ENCODE measurements around the gene METTL14. TPM values are rescaled to one million over a fixed set of nuclear protein-coding genes. Genes with fewer than 3 reads are reported as not detected.

METTL14 gene
- total RNA-seq, 2 donors from 2014 or later, result 54.1 to 59.3 TPM

DNA sequence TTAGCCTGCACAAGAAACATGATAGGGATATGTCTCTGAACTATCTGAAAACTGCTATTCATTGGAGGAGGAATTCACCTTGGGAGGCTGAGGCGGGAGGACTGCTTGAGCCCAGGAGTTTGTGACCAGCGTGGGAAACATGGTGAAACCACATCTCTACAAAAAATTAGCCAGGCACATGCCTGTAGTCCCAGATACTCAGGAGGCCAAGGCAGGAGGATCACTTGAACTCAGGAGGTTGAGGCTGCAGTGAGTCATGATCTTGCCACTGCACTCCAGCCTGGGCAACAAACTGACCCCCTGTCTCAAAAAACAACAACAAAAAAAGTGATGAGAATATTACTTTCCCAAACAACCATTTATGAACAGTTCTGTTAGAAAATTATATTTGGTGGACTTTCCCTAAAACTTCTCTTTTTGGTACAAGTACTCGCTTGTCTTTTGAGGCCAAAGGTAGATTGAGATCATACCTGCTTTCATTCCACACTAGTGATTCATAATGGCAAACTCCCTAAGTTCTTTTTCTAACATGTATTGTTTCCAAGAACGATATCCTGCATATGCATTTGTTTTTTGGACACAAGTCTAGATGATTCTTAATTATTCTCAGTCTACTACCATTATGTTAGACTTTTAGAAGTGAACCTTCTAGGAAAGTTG is 33.4 kb downstream of the METTL14 start:
- peaks cover 42% of the 10 kb centered on the region for H3K36me3 ChIP-seq (ENCODE audit: control insufficient read depth, insufficient read depth, low read length)
- no peaks in the 10 kb centered on the region for H3K9me3 ChIP-seq (ENCODE audit: control insufficient read depth, low read length)
- H3K36me3 Mint-ChIP-seq (ENCODE audit: low read depth), result peaks cover 9% of the 10 kb centered on the region
- H3K27ac ChIP-seq (ENCODE audit: low read depth, low read length), result no peak overlapping the region
- no peak overlapping the region for H3K4me3 ChIP-seq (ENCODE audit: low read length)
- no peak for DNase-seq
- H3K27me3 ChIP-seq (ENCODE audit: control insufficient read depth, insufficient read depth, low read length, poor library complexity, severe bottlenecking), result no peaks in the 10 kb centered on the region
- no peak overlapping the region for H3K4me3 Mint-ChIP-seq
- H3K4me1 Mint-ChIP-seq, result no peaks in the 10 kb centered on the region
- H3K9me3 Mint-ChIP-seq, result no peaks in the 10 kb centered on the region
- no peak overlapping the region for H3K9ac ChIP-seq (ENCODE audit: extremely low read depth, low read length, poor library complexity, severe bottlenecking)
- TF ChIP-seq, protein P1, sequence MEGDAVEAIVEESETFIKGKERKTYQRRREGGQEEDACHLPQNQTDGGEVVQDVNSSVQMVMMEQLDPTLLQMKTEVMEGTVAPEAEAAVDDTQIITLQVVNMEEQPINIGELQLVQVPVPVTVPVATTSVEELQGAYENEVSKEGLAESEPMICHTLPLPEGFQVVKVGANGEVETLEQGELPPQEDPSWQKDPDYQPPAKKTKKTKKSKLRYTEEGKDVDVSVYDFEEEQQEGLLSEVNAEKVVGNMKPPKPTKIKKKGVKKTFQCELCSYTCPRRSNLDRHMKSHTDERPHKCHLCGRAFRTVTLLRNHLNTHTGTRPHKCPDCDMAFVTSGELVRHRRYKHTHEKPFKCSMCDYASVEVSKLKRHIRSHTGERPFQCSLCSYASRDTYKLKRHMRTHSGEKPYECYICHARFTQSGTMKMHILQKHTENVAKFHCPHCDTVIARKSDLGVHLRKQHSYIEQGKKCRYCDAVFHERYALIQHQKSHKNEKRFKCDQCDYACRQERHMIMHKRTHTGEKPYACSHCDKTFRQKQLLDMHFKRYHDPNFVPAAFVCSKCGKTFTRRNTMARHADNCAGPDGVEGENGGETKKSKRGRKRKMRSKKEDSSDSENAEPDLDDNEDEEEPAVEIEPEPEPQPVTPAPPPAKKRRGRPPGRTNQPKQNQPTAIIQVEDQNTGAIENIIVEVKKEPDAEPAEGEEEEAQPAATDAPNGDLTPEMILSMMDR (conservative IDR thresholded peaks at IDR 0.05), result no peak
- 89 to 93% methylated on average over 3 to 4 of the region's 4 CpGs for WGBS, 2 experiments (ENCODE audit: insufficient coverage in 1 of 2, insufficient read length in 1 of 2)
- no peak overlapping the region for H3K27ac Mint-ChIP-seq
- H3K4me1 ChIP-seq (ENCODE audit: control insufficient read depth, insufficient read depth, low read length), result no peaks in the 10 kb centered on the region
- no peaks in the 10 kb centered on the region for H3K27me3 Mint-ChIP-seq (ENCODE audit: insufficient read depth)

DNA sequence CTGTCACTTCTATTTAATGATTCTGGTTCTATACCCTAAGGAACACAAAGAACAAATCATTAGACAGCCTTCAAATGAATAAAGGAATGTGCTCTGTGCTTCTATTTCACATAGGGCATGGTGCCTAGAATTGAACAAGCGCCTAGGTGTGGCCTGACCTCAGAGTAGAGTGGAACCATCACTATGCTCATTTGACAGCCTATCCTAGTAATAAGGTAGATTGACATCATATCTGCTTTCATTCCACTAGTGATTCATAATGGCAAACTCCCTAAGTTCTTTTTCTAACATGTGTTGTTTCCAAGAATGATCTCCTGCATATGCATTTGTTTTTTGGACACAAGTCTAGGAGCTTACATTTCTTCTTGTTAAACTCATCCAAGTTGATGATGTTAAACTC is 36.6 kb downstream of the METTL14 start:
- no peak for DNase-seq
- Histone ChIP-seq H3K9me3 (ENCODE audit: control insufficient read depth, low read length) (no peaks in the 10 kb centered on the region), H3K27me3 (ENCODE audit: control insufficient read depth, insufficient read depth, low read length, poor library complexity, severe bottlenecking) (no peaks in the 10 kb centered on the region), H3K9ac (ENCODE audit: extremely low read depth, low read length, poor library complexity, severe bottlenecking) (no peak overlapping the region), H3K36me3 (ENCODE audit: control insufficient read depth, insufficient read depth, low read length) (peaks cover 53% of the 10 kb centered on the region), H3K27ac (ENCODE audit: low read depth, low read length) (no peak overlapping the region), H3K4me3 (ENCODE audit: low read length) (no peak overlapping the region), H3K4me1 (ENCODE audit: control insufficient read depth, insufficient read depth, low read length) (no peaks in the 10 kb centered on the region)
- TF ChIP-seq, protein P1 (conservative IDR thresholded peaks at IDR 0.05), result no peak
- H3K27ac Mint-ChIP-seq, result no peak overlapping the region
- 100% methylated on average over 1 of the region's 1 CpG for WGBS, 2 experiments (ENCODE audit: insufficient coverage in 1 of 2, insufficient read length in 1 of 2)
- H3K27me3 Mint-ChIP-seq (ENCODE audit: insufficient read depth), result no peaks in the 10 kb centered on the region
- no peaks in the 10 kb centered on the region for H3K9me3 Mint-ChIP-seq
- H3K4me1 Mint-ChIP-seq, result no peaks in the 10 kb centered on the region
- H3K4me3 Mint-ChIP-seq, result no peak overlapping the region
- peaks cover 14% of the 10 kb centered on the region for H3K36me3 Mint-ChIP-seq (ENCODE audit: low read depth)

DNA sequence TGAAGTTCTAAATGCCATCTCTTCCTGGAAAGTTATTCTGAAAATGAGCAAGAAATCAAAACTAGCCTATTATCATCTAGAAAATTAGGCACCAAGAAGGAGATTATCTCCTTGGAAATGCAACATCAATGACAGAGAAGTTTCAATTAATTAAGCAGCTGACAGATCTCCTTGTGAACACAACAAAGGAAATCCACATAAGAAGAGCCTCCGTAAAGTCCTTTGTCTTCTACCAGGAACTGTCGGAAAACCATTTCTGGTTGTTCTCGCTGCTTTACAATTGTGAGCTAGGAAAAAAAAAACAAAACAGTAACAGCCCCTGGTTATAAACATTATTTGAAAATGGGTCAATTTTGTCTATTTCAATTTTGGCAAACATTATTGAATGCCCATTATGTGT is 38.2 kb downstream of the METTL14 start:
- Histone ChIP-seq H3K4me1 (ENCODE audit: control insufficient read depth, insufficient read depth, low read length) (no peaks in the 10 kb centered on the region), H3K27me3 (ENCODE audit: control insufficient read depth, insufficient read depth, low read length, poor library complexity, severe bottlenecking) (no peaks in the 10 kb centered on the region), H3K36me3 (ENCODE audit: control insufficient read depth, insufficient read depth, low read length) (peaks cover 63% of the 10 kb centered on the region), H3K4me3 (ENCODE audit: low read length) (no peak overlapping the region), H3K27ac (ENCODE audit: low read depth, low read length) (no peak overlapping the region), H3K9me3 (ENCODE audit: control insufficient read depth, low read length) (no peaks in the 10 kb centered on the region), H3K9ac (ENCODE audit: extremely low read depth, low read length, poor library complexity, severe bottlenecking) (no peak overlapping the region)
- TF ChIP-seq, protein P1 (conservative IDR thresholded peaks at IDR 0.05), result no peak
- Mint-ChIP-seq H3K4me1 (no peaks in the 10 kb centered on the region), H3K36me3 (ENCODE audit: low read depth) (peaks cover 17% of the 10 kb centered on the region), H3K4me3 (no peak overlapping the region), H3K9me3 (no peaks in the 10 kb centered on the region), H3K27ac (no peak overlapping the region), H3K27me3 (ENCODE audit: insufficient read depth) (no peaks in the 10 kb centered on the region)
- no peak for DNase-seq
- WGBS, 2 experiments (ENCODE audit: insufficient coverage in 1 of 2, insufficient read length in 1 of 2), result 75 to 94% methylated on average over 2 to 3 of the region's 3 CpGs

Data from endodermal cell (in vitro differentiated cells).